HG03103 (cell line): ENCODE measurements around the gene SLC16A6.
"Not testable (repeated sequence)": the region's sequence is repeated elsewhere in the genome, so short reads cannot be mapped to it uniquely, and the experiment has no call there.

Experiments
- ATAC-seq: cut with Tn5 transposase; IDR thresholded peaks from one replicate; pipeline ENCODE4 v1.9.1; 2021; ENCODE audit warnings: low read depth; ENCODE audit not compliant: unreplicated experiment

Gene SLC16A6

GRCh38 chr17:68253426-68253825 lies 37.5 kb downstream of the SLC16A6 start:
- ATAC-seq: not testable (repeated sequence)

GRCh38 chr17:68249354-68249765 lies 41.6 kb downstream of the SLC16A6 start:
- ATAC-seq: no peak

- ATAC-seq: no peak
These were observed 42.0 kb downstream of the SLC16A6 start for GRCh38 chr17:68248891-68249290.

- ATAC-seq: peak; percentile 22
These were observed 42.6 kb downstream of the SLC16A6 start for GRCh38 chr17:68248199-68248825.

GRCh38 chr17:68247445-68248198 lies 43.3 kb downstream of the SLC16A6 start, which contains the start of gene AMZ2:
AMZ2 (plus strand) TSS chr17:68248043; CDS start chr17:68250188, 2,145 bp downstream.
- peak; percentile 87 for ATAC-seq

GRCh38 chr17:68246271-68247028 lies 44.5 kb downstream of the SLC16A6 start:
- ATAC-seq: no peak

GRCh38 chr17:68239632-68240366 lies 51.1 kb downstream of the SLC16A6 start:
- no peak for ATAC-seq

- no peak for ATAC-seq
These were observed 52.1 kb downstream of the SLC16A6 start for GRCh38 chr17:68238871-68239253.

GRCh38 chr17:68238164-68238870 lies 52.6 kb downstream of the SLC16A6 start:
- no peak for ATAC-seq

GRCh38 chr17:68237369-68238163 lies 53.4 kb downstream of the SLC16A6 start:
- ATAC-seq: peak; percentile 57

- ATAC-seq: not testable (repeated sequence)
These were observed 55.6 kb downstream of the SLC16A6 start for GRCh38 chr17:68235336-68235791.

GRCh38 chr17:68234726-68235335 lies 56.1 kb downstream of the SLC16A6 start:
- ATAC-seq: peak; percentile 33

GRCh38 chr17:68232741-68233140 lies 58.2 kb downstream of the SLC16A6 start:
- not testable (repeated sequence) for ATAC-seq

- ATAC-seq: no peak
These were observed 59.4 kb downstream of the SLC16A6 start for GRCh38 chr17:68231541-68231940.

GRCh38 chr17:68231131-68231530 lies 59.8 kb downstream of the SLC16A6 start:
- ATAC-seq: not testable (repeated sequence)

GRCh38 chr17:68229619-68230018 lies 61.3 kb downstream of the SLC16A6 start:
- no peak for ATAC-seq

- ATAC-seq: no peak
These were observed 61.9 kb downstream of the SLC16A6 start for GRCh38 chr17:68228817-68229570.
